ENCODE results near the gene OGFOD1. TPM values are rescaled to one million over a fixed set of nuclear protein-coding genes. Genes with fewer than 3 reads are reported as not detected.

OGFOD1 gene
- polyA plus RNA-seq, 1 donor (not counting 4 experiments of a cell fraction or from before 2014, with no cell fraction given), result 70.5 TPM

DNA sequence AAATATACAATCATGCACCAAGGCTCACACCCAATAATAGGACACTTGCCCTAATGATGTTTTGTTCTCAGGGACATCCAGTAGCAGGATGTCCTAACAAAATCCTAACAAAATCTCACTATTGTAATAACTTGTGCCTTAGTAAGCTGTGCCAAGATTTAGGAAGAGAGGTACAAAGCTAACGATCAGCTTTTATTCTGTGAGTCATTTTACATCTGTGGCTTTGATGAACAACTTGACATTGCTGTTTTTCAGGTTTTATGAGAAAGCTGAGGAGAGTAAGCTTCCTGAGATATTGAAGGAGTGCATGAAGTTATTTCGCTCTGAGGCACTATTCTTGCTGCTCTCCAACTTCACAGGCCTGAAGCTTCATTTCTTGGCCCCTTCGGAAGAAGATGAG, 18.9 kb downstream of the OGFOD1 start:
- Histone ChIP-seq H3K9ac (ENCODE audit: control insufficient read depth, extremely low read depth, insufficient read depth, low read length) (no peak overlapping the region), H3K4me1 (ENCODE audit: control insufficient read depth, extremely low read depth, insufficient read depth, low read length) (peaks cover 12% of the 10 kb centered on the region), H4K20me1 (ENCODE audit: control insufficient read depth, extremely low read depth, insufficient read depth, low read length) (peaks cover 4% of the 10 kb centered on the region), H3K79me2 (ENCODE audit: control insufficient read depth, insufficient read depth, low read length) (no peaks in the 10 kb centered on the region), H3K4me2 (ENCODE audit: control insufficient read depth, extremely low read depth, insufficient read depth, low read depth, low read length) (peak overlapping the region; percentile 23), H3K27me3 (ENCODE audit: control insufficient read depth, extremely low read depth, insufficient read depth, low read length) (no peaks in the 10 kb centered on the region), H3K9me3 (ENCODE audit: control insufficient read depth, low read depth, low read length) (no peaks in the 10 kb centered on the region), H2AFZ (ENCODE audit: control insufficient read depth, low read length) (no peak overlapping the region), H3K9me1 (ENCODE audit: control insufficient read depth, extremely low read depth, insufficient read depth, low read length) (no peaks in the 10 kb centered on the region), H3K36me3 (ENCODE audit: control insufficient read depth in 2 of 2, extremely low read depth in 1 of 2, insufficient read depth in 2 of 2, low read length in 2 of 2) (peaks cover 32 to 59% of the 10 kb centered on the region in 2 experiments), H3K4me3 (ENCODE audit: control insufficient read depth in 2 of 3, extremely low read depth in 1 of 3, insufficient read depth in 2 of 3, low read depth in 1 of 3, low read length in 3 of 3) (no peak overlapping the region), H3K27ac (ENCODE audit: control insufficient read depth, insufficient read depth, low read length) (peak overlapping the region; percentile 3)
- FAIRE-seq (peak; percentile 90), DNase-seq (ENCODE audit: low read depth, low spot score) (no peak)
- dilution Hi-C loops (cut with MboI; ENCODE audit: extremely low pct_ligation_motif_present, low sequenced_read_pairs), result no loop called here
- no peak for TF ChIP-seq EZH2 (IDR thresholded peaks at IDR 0.05; ENCODE audit: low read length)
- TF ChIP-seq, protein P1, sequence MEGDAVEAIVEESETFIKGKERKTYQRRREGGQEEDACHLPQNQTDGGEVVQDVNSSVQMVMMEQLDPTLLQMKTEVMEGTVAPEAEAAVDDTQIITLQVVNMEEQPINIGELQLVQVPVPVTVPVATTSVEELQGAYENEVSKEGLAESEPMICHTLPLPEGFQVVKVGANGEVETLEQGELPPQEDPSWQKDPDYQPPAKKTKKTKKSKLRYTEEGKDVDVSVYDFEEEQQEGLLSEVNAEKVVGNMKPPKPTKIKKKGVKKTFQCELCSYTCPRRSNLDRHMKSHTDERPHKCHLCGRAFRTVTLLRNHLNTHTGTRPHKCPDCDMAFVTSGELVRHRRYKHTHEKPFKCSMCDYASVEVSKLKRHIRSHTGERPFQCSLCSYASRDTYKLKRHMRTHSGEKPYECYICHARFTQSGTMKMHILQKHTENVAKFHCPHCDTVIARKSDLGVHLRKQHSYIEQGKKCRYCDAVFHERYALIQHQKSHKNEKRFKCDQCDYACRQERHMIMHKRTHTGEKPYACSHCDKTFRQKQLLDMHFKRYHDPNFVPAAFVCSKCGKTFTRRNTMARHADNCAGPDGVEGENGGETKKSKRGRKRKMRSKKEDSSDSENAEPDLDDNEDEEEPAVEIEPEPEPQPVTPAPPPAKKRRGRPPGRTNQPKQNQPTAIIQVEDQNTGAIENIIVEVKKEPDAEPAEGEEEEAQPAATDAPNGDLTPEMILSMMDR (optimal IDR thresholded peaks at IDR 0.05 in 1 of 3, IDR thresholded peaks at IDR 0.05 in 1 of 3, conservative IDR thresholded peaks at IDR 0.05 in 1 of 3; ENCODE audit: extremely low read depth in 1 of 3, insufficient read depth in 2 of 3, low read length in 3 of 3), result no peak

DNA sequence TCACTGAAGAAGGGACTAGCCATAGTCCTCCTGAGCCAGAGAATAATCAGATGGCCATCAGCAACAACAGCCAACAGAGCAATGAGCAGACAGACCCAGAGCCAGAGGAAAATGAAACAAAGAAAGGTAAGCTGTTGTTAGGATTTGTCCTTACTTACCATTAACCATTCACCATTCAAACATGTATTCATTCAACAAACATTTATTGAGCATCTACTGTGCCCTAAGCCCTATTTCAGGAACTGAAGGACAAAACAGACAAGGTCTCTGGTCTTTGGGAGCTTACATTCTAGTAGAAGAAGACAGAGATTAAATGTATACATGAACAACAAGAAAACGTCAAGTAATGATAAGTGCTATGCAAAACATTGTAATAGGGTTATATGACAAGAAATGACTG, 19.3 kb downstream of the OGFOD1 start:
- dilution Hi-C loops (cut with MboI; ENCODE audit: extremely low pct_ligation_motif_present, low sequenced_read_pairs), result no loop called here
- no peaks in the 10 kb centered on the region for H3K9me3 ChIP-seq (ENCODE audit: control insufficient read depth, low read depth, low read length)
- DNase-seq (ENCODE audit: low read depth, low spot score) (no peak), FAIRE-seq (no peak)
- no peak overlapping the region for H3K4me3 ChIP-seq (ENCODE audit: control insufficient read depth in 2 of 3, extremely low read depth in 1 of 3, insufficient read depth in 2 of 3, low read depth in 1 of 3, low read length in 3 of 3)
- H3K36me3 ChIP-seq (ENCODE audit: control insufficient read depth in 2 of 2, extremely low read depth in 1 of 2, insufficient read depth in 2 of 2, low read length in 2 of 2), result peaks cover 30 to 62% of the 10 kb centered on the region in 2 experiments
- H4K20me1 ChIP-seq (ENCODE audit: control insufficient read depth, extremely low read depth, insufficient read depth, low read length), result peaks cover 4% of the 10 kb centered on the region
- no peaks in the 10 kb centered on the region for H3K9me1 ChIP-seq (ENCODE audit: control insufficient read depth, extremely low read depth, insufficient read depth, low read length)
- no peak overlapping the region for H2AFZ ChIP-seq (ENCODE audit: control insufficient read depth, low read length)
- no peaks in the 10 kb centered on the region for H3K79me2 ChIP-seq (ENCODE audit: control insufficient read depth, insufficient read depth, low read length)
- H3K27ac ChIP-seq (ENCODE audit: control insufficient read depth, insufficient read depth, low read length), result no peak overlapping the region
- H3K9ac ChIP-seq (ENCODE audit: control insufficient read depth, extremely low read depth, insufficient read depth, low read length), result no peak overlapping the region
- H3K4me2 ChIP-seq (ENCODE audit: control insufficient read depth, extremely low read depth, insufficient read depth, low read depth, low read length), result no peak overlapping the region
- H3K4me1 ChIP-seq (ENCODE audit: control insufficient read depth, extremely low read depth, insufficient read depth, low read length), result peaks cover 12% of the 10 kb centered on the region
- no peak for TF ChIP-seq EZH2 (IDR thresholded peaks at IDR 0.05; ENCODE audit: low read length)
- TF ChIP-seq, protein P1 (optimal IDR thresholded peaks at IDR 0.05 in 1 of 3, IDR thresholded peaks at IDR 0.05 in 1 of 3, conservative IDR thresholded peaks at IDR 0.05 in 1 of 3; ENCODE audit: extremely low read depth in 1 of 3, insufficient read depth in 2 of 3, low read length in 3 of 3), result no peak
- H3K27me3 ChIP-seq (ENCODE audit: control insufficient read depth, extremely low read depth, insufficient read depth, low read length), result no peaks in the 10 kb centered on the region
